Common myeloid progenitor, CD34-positive (primary cell): ENCODE data around the gene ACE.

ENCODE experiments used
- CTCF ChIA-PET: fragments of 350-600 bp; sonication (Branson Sonifier 250); formaldehyde crosslinking; loops from one replicate; lab custom pipeline; 2021; ENCODE audit warnings: antibody characterized with exemption; lab: Charles Lee
- POLR2A ChIA-PET: fragments of 350-600 bp; sonication (Branson Sonifier 250); formaldehyde crosslinking; loops from one replicate; lab custom pipeline; 2021; ENCODE audit warnings: antibody characterized with exemption; lab: Charles Lee
- DNase-seq, 3 donors: peaks; one replicate each; pipeline versions ENCODE4 v3.0.0 to v3.0.0-alpha.2; 2013
- H3K27ac ChIP-seq, 2 experiments: 1 replicate in 1 of 2; 2 replicates in 1 of 2; pipeline ENCODE4 v1.7.0; 2013; ENCODE audit warnings: inconsistent platforms in 2 of 2, low read length in 2 of 2, mild to moderate bottlenecking in 2 of 2, low read depth in 1 of 2, moderate library complexity in 1 of 2; ENCODE audit not compliant: severe bottlenecking in 2 of 2, insufficient read depth in 1 of 2, poor library complexity in 1 of 2
- H3K27me3 ChIP-seq, 5 experiments: replicated peaks in 2 of 5; 1 replicate in 3 of 5; 2 replicates in 2 of 5; pipeline versions ENCODE4 v1.6.1 to v1.7.0; 2013; ENCODE audit warnings: low read length in 4 of 5, mild to moderate bottlenecking in 2 of 5, moderate library complexity in 2 of 5, inconsistent platforms in 1 of 5; ENCODE audit not compliant: insufficient read depth in 5 of 5, control insufficient read depth in 4 of 5
- H3K36me3 ChIP-seq, 4 experiments: 1 replicate in 2 of 4; 2 replicates in 2 of 4; pipeline versions ENCODE4 v1.6.1 to v1.7.0; 2013; ENCODE audit warnings: low read length in 3 of 4, control low read depth in 1 of 4, mild to moderate bottlenecking in 1 of 4; ENCODE audit not compliant: control insufficient read depth in 4 of 4, insufficient read depth in 4 of 4
- H3K4me1 ChIP-seq, 4 experiments: 1 replicate in 3 of 4; 2 replicates in 1 of 4; pipeline versions ENCODE4 v1.6.1 to v1.7.1; 2013; ENCODE audit warnings: low read length in 3 of 4, mild to moderate bottlenecking in 3 of 4, control low read depth in 1 of 4, inconsistent platforms in 1 of 4, moderate library complexity in 1 of 4; ENCODE audit not compliant: control insufficient read depth in 4 of 4, insufficient read depth in 4 of 4; ENCODE audit errors: control extremely low read depth in 1 of 4
- H3K4me3 ChIP-seq, 7 experiments: 1 replicate in 4 of 7; 2 replicates in 3 of 7; pipeline versions ENCODE4 v1.5.1 to v1.7.0; 2013; ENCODE audit warnings: mild to moderate bottlenecking in 7 of 7, low read length in 6 of 7, moderate library complexity in 6 of 7, inconsistent platforms in 2 of 7, low read depth in 2 of 7, control low read depth in 1 of 7; ENCODE audit not compliant: insufficient read depth in 4 of 7, control insufficient read depth in 1 of 7; ENCODE audit errors: extremely low read depth in 1 of 7
- H3K9me3 ChIP-seq, 5 experiments: 1 replicate in 4 of 5; 2 replicates in 1 of 5; pipeline versions ENCODE4 v1.6.1 to v1.7.1; 2013; ENCODE audit warnings: low read length in 4 of 5, mild to moderate bottlenecking in 2 of 5, inconsistent platforms in 1 of 5, low read depth in 1 of 5, moderate library complexity in 1 of 5; ENCODE audit not compliant: control insufficient read depth in 4 of 5, insufficient read depth in 2 of 5; ENCODE audit errors: control extremely low read depth in 1 of 5
- WGBS: methylation state at CpG from one replicate; pipeline ENCODE4 v1.1.5; 2013; ENCODE audit not compliant: insufficient coverage; 5-methylcytosine and 5-hydroxymethylcytosine counted together

ACE gene

DNA sequence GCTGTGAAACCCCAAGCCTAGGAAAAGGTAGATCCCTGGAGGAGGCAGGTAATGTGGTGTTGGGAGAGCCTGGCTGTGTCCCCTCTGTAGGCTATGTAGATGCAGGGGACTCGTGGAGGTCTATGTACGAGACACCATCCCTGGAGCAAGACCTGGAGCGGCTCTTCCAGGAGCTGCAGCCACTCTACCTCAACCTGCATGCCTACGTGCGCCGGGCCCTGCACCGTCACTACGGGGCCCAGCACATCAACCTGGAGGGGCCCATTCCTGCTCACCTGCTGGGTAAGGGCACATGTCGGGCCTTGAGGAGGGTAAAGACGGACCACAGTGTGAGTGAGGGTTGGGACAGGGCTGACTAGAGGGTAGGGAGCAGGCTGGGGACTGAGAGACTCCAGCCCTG is 12.0 kb downstream of the ACE start:
- Histone ChIP-seq H3K27ac (no peak overlapping the region), H3K36me3 (peaks cover 0 to 12% (median 0%) of the 10 kb centered on the region in 4 experiments), H3K4me1 (no peaks in the 10 kb centered on the region), H3K27me3 (no peaks in the 10 kb centered on the region), H3K4me3 (no peak overlapping the region), H3K9me3 (no peaks in the 10 kb centered on the region)
- 96% methylated on average over 8 of the region's 10 CpGs for WGBS
- ChIA-PET CTCF (interaction anchor here (1.1 to 2.7 kb wide), 3 partner anchors 7 to 66 kb away, joined by 3 to 15 read pairs (median 9); no protein-coding TSS in a partner anchor), POLR2A (no interaction called here)
- no peak for DNase-seq

GRCh38 chr17:63489291-63489690 is 12.4 kb downstream of the ACE start:
- Histone ChIP-seq H3K36me3 (peaks cover 0 to 10% (median 0%) of the 10 kb centered on the region in 4 experiments), H3K9me3 (no peaks in the 10 kb centered on the region), H3K27me3 (no peaks in the 10 kb centered on the region), H3K4me1 (no peaks in the 10 kb centered on the region), H3K27ac (no peak overlapping the region), H3K4me3 (no peak overlapping the region)
- ChIA-PET POLR2A (no interaction called here), CTCF (no interaction called here)
- WGBS: 93% methylated on average over 3 of the region's 6 CpGs
- DNase-seq: no peak

DNA sequence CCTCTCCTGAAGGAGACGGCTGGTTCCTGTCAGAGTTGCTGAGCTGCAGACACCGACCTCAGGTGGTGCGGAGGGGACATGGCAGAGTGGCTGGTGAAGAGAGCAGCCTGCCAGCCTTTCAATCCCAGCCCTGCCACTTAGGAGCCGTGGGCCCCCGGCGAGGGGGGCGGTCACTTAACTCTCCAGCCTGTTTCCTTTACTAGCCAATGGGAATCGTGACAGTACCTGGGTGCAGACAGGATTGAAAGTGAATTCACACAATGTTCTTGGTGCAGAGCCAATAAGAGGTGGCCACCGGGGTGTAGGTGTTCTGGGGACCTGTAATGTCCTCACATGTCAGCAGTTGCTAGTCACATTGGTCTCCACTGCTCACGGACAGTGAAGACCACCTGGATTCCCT is 13.5 kb downstream of the ACE start:
- Histone ChIP-seq H3K4me3 (no peak overlapping the region), H3K27ac (no peak overlapping the region), H3K36me3 (peaks cover 0 to 10% (median 0%) of the 10 kb centered on the region in 4 experiments), H3K27me3 (no peaks in the 10 kb centered on the region), H3K9me3 (no peaks in the 10 kb centered on the region), H3K4me1 (no peaks in the 10 kb centered on the region)
- WGBS: 93% methylated on average over 9 of the region's 10 CpGs
- no peak for DNase-seq
- ChIA-PET CTCF (no interaction called here), POLR2A (no interaction called here)

GRCh38 chr17:63490858-63491400 is 14.1 kb downstream of the ACE start:
- Histone ChIP-seq H3K27ac (no peak overlapping the region), H3K4me3 (no peak overlapping the region), H3K27me3 (no peaks in the 10 kb centered on the region), H3K4me1 (no peaks in the 10 kb centered on the region), H3K36me3 (peaks cover 0 to 13% (median 0%) of the 10 kb centered on the region in 4 experiments), H3K9me3 (no peaks in the 10 kb centered on the region)
- ChIA-PET CTCF (interaction anchor here (1.0 kb wide), 1 partner anchor 37 kb away, joined by 3 read pairs; no protein-coding TSS in a partner anchor), POLR2A (no interaction called here)
- no peak for DNase-seq
- 97% methylated on average over 18 of the region's 22 CpGs for WGBS

GRCh38 chr17:63491413-63491812 is 14.6 kb downstream of the ACE start:
- WGBS: 94% methylated on average over 8 of the region's 8 CpGs
- peaks cover 0 to 13% (median 0%) of the 10 kb centered on the region in 4 experiments for H3K36me3 ChIP-seq

DNA sequence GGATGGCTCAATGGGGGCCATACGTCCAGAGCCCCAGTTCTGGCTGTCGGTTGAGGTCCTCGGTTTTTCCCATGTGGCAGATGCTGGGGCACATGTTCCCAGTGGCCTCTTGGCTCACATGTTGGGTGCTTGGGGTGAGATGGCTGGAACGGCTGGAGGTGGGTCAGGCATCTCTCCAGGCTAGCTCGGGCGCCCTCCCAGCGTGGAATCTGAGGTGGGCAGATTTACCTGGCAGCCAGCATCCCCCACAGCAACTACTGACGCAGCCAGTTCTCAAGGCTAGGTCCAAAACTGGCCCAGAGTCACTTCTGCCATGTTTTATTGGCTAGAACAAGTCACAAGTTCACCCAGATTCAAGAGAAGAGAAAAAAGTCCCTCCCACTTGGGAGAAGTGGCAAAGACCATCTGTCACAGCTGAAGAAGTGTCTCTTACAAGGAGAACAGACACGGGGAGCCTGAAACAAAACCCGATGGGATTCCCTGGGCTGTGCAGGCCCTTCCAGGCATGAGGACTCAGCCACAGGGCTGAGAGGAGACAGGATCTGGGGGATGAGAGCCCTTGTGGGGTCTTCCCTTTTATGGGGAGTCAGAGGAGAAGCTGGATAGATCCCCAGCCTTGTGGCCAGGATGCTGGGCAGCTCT is 15.2 kb downstream of the ACE start:
- CTCF ChIA-PET: interaction anchor here (1.0 kb wide), 1 partner anchor 38 kb away, joined by 3 read pairs; no protein-coding TSS in a partner anchor

More at GRCh38 chr17:63491413-63491812, 14.6 kb downstream of the ACE start:
- POLR2A ChIA-PET: no interaction called here
- no peaks in the 10 kb centered on the region for H3K27me3 ChIP-seq
- no peaks in the 10 kb centered on the region for H3K9me3 ChIP-seq
- CTCF ChIA-PET: interaction anchor here (1.0 kb wide), 1 partner anchor 38 kb away, joined by 3 read pairs; no protein-coding TSS in a partner anchor
- H3K4me1 ChIP-seq: no peaks in the 10 kb centered on the region
- no peak overlapping the region for H3K27ac ChIP-seq
- no peak for DNase-seq
- no peak overlapping the region for H3K4me3 ChIP-seq

DNA sequence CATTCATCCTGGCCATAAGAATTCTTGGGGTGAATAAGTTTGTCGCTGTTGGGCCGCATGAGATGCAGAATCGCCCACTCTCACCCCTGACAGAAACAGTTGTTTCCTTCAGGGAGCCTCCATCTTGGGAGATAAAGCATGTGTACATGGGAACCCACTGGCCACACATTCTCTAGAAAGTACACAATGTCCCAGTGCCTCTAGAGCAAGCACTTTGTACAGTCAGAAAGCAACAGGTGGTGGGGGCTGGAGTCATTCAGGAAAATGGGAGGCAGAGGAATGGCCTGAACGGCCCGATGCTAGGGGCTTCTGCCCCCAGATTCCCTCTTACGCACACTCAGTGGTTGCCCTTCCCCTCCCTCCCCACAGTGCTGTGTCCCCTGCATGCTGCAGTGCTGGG is 16.1 kb downstream of the ACE start:
- Histone ChIP-seq H3K9me3 (no peaks in the 10 kb centered on the region), H3K4me3 (no peak overlapping the region), H3K36me3 (peaks cover 0 to 13% (median 0%) of the 10 kb centered on the region in 4 experiments), H3K27me3 (no peaks in the 10 kb centered on the region), H3K27ac (no peak overlapping the region), H3K4me1 (no peaks in the 10 kb centered on the region)
- ChIA-PET CTCF (no interaction called here), POLR2A (no interaction called here)
- WGBS: 94% methylated on average over 6 of the region's 6 CpGs
- DNase-seq: no peak

More for the DNA sequence above, 15.2 kb downstream of the ACE start:
- H3K27me3 ChIP-seq: no peaks in the 10 kb centered on the region
- DNase-seq: no peak
- no peaks in the 10 kb centered on the region for H3K9me3 ChIP-seq
- no peak overlapping the region for H3K4me3 ChIP-seq
- no peaks in the 10 kb centered on the region for H3K4me1 ChIP-seq
- WGBS: 99% methylated on average over 10 of the region's 10 CpGs
- H3K36me3 ChIP-seq: peaks cover 0 to 13% (median 0%) of the 10 kb centered on the region in 4 experiments
- POLR2A ChIA-PET: no interaction called here
- H3K27ac ChIP-seq: no peak overlapping the region
